HG02840 (cell line): ENCODE measurements around the gene PRICKLE2.

Experiments
- ATAC-seq: cut with Tn5 transposase; IDR thresholded peaks from one replicate; pipeline ENCODE4 v1.9.1; 2021; ENCODE audit warnings: mild to moderate bottlenecking, moderate library complexity, moderate number of reproducible peaks; ENCODE audit not compliant: unreplicated experiment, low FRiP score

Gene PRICKLE2

DNA sequence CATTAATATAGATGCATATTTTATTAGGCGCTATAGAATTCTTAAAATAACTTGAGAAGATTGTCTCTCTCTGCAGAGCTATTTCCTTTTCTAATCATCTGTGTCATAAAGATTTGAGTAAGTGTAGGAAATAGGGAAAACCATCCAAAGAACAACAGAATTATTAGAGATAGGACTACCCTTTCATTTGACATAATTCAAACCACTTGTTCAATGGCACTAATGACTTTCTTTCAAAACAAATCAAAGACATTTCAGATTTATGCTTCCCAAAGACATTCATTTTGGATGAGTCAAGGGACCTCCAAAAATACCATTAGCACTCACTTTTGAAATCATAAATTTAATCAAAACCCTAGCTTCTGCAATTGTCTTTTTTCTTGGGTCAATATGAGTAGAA is 29.5 kb downstream of the PRICKLE2 start:
- no peak for ATAC-seq

DNA sequence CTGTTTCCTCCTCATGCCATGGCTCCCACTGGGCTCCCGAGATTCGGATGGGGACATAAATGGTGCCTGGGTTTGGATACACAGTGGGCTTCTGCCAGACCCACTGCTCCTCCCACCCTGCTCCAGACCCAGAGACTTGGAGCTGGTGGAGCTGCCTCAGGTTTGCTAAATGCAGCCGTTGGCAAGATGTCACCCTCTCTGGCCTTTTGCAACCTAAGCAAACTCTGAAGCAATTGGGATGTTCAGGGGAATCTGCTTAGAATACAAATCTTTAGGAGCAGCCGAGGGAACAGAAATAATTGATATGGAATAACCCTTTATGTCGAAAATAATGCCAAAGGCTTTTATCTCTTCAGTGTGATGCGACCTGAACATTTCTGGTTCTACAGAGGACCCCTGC is 33.4 kb downstream of the PRICKLE2 start:
- ATAC-seq: no peak

GRCh38 chr3:64190517-64191515 is 34.5 kb downstream of the PRICKLE2 start:
- ATAC-seq: no peak

- ATAC-seq: no peak
These were observed 36.3 kb downstream of the PRICKLE2 start for GRCh38 chr3:64188810-64189560.

DNA sequence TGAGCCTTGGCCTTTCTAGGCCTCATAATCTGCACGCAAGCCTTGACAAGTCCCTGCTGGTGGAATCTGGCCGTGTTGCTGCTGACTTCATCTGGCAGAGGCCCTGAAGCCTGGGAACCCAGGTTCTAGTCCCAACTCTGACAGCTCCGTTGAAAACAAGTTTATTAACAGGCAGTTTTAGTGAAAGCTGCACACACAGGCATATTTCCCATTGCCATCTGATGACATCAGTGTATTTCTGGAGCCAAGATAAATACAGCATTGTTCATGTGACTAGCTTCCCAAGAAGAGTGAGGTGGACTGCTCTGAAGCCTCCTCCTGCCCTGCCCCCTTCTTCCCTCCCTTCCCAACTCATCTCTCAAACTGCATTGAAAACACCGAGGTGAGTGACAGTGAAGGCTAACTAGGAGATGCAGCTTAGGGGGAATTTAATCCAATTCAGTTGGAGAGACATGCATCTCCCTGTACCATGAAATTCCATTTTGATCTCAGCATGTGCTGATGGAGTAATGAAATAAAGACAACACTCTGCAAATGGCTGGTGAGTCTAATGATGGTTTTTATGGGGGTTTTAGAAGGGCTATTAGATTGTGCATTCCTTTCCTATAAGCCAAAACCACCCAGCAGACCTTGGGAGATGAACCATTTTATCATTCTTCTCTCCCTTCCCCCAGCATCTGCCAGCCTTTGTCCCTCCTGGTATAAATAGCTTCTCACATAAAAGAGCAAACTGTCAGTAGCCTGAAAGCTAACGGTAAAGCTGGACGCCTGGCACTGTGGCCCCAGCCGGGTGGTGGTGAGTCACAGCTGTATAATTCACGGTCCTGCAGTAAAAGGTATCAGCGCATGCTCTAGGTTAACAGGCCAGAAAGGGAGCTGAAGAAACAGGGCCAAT is 38.0 kb downstream of the PRICKLE2 start:
- no peak for ATAC-seq

- no peak for ATAC-seq
These were observed 38.6 kb downstream of the PRICKLE2 start for GRCh38 chr3:64186667-64187064.

GRCh38 chr3:64185436-64185835 is 39.8 kb downstream of the PRICKLE2 start:
- ATAC-seq: no peak

DNA sequence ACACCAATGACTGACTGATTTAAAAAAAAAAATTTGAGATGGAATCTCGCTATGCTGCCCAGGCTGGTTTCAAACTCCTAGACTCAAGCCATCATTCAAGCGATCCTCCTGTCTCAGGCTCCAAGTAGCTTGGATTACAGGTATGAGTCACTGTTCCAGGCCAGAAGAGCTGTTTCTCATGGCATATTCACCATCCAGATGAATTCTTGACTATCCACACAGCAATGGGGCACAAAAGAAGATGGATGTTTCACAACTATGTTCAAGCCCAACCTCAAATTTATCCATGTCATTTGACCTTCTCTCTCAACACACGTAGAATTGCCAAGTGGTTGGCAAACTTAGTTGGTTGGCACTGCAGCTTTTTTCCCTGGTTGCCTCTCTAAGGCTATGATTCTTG is 40.6 kb downstream of the PRICKLE2 start:
- no peak for ATAC-seq

DNA sequence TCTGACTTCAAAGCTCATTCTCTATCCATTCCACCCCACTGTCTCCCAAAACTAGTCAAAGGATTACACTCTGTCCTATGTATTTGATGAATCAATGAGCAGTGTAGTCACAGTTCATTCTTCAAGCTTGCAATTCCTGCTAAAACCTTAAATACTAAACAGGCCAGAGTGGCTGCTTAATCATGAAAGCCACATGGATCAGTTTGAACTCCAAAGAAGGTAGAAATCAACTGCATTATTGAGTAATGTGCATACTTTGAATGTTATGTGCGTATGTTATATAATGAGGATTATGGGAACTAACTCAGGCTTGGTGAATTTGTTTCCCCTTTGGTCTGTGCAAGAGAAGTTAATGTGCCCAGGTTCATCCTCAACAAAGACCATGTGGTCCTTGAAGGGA is 45.4 kb downstream of the PRICKLE2 start:
- no peak for ATAC-seq

DNA sequence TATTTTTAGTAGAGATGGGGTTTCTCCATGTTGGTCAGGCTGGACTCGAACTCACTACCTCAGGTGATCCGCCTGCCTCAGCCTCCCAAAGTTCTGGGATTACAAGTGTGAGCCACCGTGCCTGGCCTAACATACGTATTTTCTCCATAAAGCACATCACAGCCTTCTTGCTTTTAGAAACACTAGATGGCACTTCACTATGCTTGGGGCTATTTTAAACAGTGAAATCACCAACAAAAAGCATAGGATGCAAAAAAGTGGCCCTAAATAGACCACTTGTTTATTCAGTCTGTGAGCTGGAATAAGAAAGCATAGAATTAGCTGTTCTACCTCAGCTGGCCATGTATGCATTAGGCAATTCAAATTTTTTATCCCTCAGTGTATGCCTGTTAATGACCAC is 46.0 kb downstream of the PRICKLE2 start:
- ATAC-seq: no peak

GRCh38 chr3:64178419-64178818 is 46.8 kb downstream of the PRICKLE2 start:
- no peak for ATAC-seq

GRCh38 chr3:64176461-64176996 is 48.7 kb downstream of the PRICKLE2 start:
- ATAC-seq: no peak

- ATAC-seq: no peak
These were observed 50.9 kb downstream of the PRICKLE2 start for GRCh38 chr3:64174328-64174727.

- ATAC-seq: no peak
These were observed 51.7 kb downstream of the PRICKLE2 start for GRCh38 chr3:64173563-64173962.

DNA sequence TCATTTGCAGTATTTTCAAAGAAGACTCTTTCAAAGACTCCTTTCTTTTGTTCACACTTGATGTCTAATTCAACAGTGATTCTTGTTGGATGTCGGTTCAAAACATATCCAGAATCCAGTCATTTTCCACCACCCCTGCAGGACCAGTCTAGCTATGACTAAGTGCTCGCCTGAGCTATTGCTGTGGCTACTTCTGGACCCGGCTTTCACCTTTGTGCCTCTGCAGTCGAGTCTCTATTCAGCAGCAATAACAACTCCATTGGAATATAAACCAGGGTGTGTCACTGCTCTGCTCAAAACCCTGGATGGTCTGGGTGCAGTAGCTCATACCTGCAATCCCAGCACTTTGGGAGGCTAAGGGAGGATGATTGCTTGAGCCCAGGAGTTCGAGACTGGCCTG is 55.0 kb downstream of the PRICKLE2 start:
- ATAC-seq: no peak

DNA sequence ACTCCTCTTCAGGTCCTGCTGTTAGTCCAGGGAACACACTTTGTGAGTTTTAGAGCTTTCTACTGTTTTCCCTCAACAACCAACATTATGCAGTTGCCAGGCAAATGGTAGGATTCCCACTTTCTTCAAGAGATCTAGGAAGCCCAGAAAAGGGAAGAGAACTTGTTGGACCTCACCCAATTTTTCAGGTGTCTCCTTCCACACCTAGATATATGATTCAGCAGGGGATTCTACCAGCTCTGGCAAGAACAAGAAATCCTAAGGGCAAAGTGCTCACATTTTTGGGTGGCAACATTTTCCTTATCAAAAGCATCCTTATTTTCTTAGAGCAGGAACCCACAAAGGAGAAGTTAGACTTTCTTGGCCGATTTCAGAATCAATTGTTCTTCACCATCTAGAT is 57.4 kb downstream of the PRICKLE2 start:
- no peak for ATAC-seq

GRCh38 chr3:64167351-64167750 is 57.9 kb downstream of the PRICKLE2 start:
- ATAC-seq: no peak

- no peak for ATAC-seq
These were observed 58.6 kb downstream of the PRICKLE2 start for GRCh38 chr3:64166584-64167162.

DNA sequence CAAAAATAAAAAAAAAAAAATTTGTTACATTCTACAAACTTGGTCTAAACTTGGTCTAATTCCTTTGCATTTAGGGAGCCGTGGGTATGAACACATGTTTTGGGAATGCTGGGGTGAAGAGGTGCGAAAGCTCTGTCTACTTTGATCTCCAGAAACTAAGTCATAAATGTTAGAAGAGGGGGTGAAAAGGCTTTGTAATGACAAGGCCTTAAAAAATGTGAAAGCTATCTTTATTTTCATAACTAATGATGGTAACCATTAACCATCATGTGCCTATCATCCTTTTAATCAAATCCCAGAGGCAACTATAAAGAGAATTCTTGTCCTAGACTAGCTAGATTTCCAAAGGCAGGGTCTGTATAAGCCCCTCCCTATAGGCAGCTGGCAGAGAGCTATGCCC is 60.9 kb downstream of the PRICKLE2 start:
- ATAC-seq: no peak

DNA sequence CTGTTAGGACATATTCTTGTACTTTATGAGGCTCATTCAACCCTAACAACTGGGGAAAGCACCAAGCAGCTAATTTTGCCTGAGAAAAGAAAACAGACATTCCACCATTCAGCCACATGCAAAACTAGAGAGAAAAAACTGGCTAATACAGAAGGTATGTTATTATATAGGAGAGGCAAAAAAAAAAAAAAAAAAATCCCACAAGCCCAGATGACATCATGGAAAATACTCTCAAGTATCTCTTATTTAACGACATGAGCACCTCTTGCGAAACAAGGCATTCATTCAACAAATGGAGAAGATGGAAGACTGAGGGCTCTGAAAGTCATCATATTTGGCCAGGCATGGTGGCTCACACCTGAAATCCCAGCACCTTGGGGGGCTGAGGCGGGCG is 61.5 kb downstream of the PRICKLE2 start:
- no peak for ATAC-seq
